ENCODE data around the gene EEF2KMT. TPM values are rescaled to one million over a fixed set of nuclear protein-coding genes. Genes with fewer than 3 reads are reported as not detected.

EEF2KMT gene
- total RNA-seq, 2 experiments from 2014 or later, result 11.5 to 18.5 TPM

DNA sequence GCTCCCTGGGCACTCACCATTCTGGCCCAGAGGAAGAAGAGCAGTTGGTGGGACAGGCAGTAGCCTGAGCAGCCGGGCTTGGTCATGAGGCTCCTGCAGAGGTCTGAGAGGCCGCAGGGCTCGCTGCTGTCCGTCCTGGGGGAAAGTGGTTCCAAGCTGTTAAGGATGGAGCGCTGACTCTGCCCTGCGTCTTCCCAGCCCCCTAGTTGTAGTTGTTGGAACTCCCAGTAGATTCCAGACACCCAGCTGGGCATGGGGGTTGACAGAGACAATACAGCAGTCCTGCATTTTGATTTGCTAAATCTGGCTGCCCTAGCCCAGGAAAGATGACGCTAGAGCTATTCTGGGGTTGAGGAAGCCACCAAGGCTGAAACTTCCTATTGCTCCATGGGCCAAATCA lies 39.1 kb downstream of the EEF2KMT start:
- BruUV-seq (replicated peaks), result no TSS peak
- Histone ChIP-seq H3K4me3 (ENCODE audit: low read depth, low read length, poor library complexity, severe bottlenecking) (no peak overlapping the region), H3K9me3 (ENCODE audit: low read length) (no peaks in the 10 kb centered on the region), H3K79me2 (ENCODE audit: insufficient read depth, low read depth, low read length) (no peaks in the 10 kb centered on the region), H3K27ac (ENCODE audit: low read depth, low read length, poor library complexity, severe bottlenecking) (no peak overlapping the region), H3K4me2 (ENCODE audit: low read length) (no peak overlapping the region), H3K9me2 (ENCODE audit: insufficient read depth, low read length) (no peaks in the 10 kb centered on the region), H2AFZ (ENCODE audit: low read length) (no peak overlapping the region), H3K4me1 (ENCODE audit: insufficient read depth, low read length, poor library complexity, severe bottlenecking) (no peaks in the 10 kb centered on the region), H3K36me3 (ENCODE audit: insufficient read depth, low read length) (no peaks in the 10 kb centered on the region), H4K20me1 (ENCODE audit: insufficient read depth, low read length) (no peaks in the 10 kb centered on the region)
- no peak for DNase-seq (ENCODE audit: low spot score)
- POLR2A ChIA-PET, result no interaction called here
- TF ChIP-seq EZH2phosphoT487 (IDR thresholded peaks at IDR 0.05; ENCODE audit: borderline replicate concordance, low read depth, low read length), result no peak
- TF ChIP-seq, protein P1, sequence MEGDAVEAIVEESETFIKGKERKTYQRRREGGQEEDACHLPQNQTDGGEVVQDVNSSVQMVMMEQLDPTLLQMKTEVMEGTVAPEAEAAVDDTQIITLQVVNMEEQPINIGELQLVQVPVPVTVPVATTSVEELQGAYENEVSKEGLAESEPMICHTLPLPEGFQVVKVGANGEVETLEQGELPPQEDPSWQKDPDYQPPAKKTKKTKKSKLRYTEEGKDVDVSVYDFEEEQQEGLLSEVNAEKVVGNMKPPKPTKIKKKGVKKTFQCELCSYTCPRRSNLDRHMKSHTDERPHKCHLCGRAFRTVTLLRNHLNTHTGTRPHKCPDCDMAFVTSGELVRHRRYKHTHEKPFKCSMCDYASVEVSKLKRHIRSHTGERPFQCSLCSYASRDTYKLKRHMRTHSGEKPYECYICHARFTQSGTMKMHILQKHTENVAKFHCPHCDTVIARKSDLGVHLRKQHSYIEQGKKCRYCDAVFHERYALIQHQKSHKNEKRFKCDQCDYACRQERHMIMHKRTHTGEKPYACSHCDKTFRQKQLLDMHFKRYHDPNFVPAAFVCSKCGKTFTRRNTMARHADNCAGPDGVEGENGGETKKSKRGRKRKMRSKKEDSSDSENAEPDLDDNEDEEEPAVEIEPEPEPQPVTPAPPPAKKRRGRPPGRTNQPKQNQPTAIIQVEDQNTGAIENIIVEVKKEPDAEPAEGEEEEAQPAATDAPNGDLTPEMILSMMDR (conservative IDR thresholded peaks at IDR 0.05; ENCODE audit: low read length), result no peak
- CTCF ChIA-PET (ENCODE audit: unreplicated experiment), result no interaction called here
- intact Hi-C loops (cut with micrococcal nuclease; ENCODE audit: unreplicated experiment), result no loop called here

DNA sequence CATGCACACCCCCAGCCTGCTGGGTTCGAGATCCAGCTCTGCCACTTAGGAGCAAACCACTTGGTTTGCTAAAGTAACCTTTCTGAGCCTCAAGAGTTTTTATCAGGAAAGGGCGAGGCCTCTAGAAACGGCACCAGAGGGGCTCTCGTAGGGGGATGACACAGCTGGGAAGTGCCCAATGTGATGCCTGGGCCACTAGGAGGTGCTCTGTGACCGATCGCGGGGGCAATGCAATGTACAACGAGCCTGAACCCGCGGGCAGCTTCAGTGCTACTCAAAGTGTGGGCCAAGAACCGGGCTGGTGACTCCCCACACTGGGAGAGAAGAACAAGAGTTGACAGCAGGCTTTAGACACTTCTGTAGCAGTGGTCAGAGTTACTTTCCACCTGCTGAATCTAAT lies 41.2 kb downstream of the EEF2KMT start:
- intact Hi-C loops (cut with micrococcal nuclease; ENCODE audit: unreplicated experiment), result loop anchor here (1.0 kb wide), 1 partner anchor 36 kb away; no protein-coding TSS in a partner anchor
- peak; percentile 45 for DNase-seq (ENCODE audit: low spot score)
- ChIA-PET POLR2A (no interaction called here), CTCF (ENCODE audit: unreplicated experiment) (no interaction called here)
- Histone ChIP-seq H4K20me1 (ENCODE audit: insufficient read depth, low read length) (no peaks in the 10 kb centered on the region), H2AFZ (ENCODE audit: low read length) (no peak overlapping the region), H3K9me2 (ENCODE audit: insufficient read depth, low read length) (no peaks in the 10 kb centered on the region), H3K4me3 (ENCODE audit: low read depth, low read length, poor library complexity, severe bottlenecking) (no peak overlapping the region), H3K9me3 (ENCODE audit: low read length) (no peaks in the 10 kb centered on the region), H3K36me3 (ENCODE audit: insufficient read depth, low read length) (no peaks in the 10 kb centered on the region), H3K4me1 (ENCODE audit: insufficient read depth, low read length, poor library complexity, severe bottlenecking) (no peaks in the 10 kb centered on the region), H3K79me2 (ENCODE audit: insufficient read depth, low read depth, low read length) (no peaks in the 10 kb centered on the region), H3K4me2 (ENCODE audit: low read length) (no peak overlapping the region), H3K27ac (ENCODE audit: low read depth, low read length, poor library complexity, severe bottlenecking) (no peak overlapping the region)
- TF ChIP-seq, protein P1 (conservative IDR thresholded peaks at IDR 0.05; ENCODE audit: low read length), result peak; percentile 78
- TF ChIP-seq EZH2phosphoT487 (IDR thresholded peaks at IDR 0.05; ENCODE audit: borderline replicate concordance, low read depth, low read length), result no peak
- no TSS peak for BruUV-seq (replicated peaks)

DNA sequence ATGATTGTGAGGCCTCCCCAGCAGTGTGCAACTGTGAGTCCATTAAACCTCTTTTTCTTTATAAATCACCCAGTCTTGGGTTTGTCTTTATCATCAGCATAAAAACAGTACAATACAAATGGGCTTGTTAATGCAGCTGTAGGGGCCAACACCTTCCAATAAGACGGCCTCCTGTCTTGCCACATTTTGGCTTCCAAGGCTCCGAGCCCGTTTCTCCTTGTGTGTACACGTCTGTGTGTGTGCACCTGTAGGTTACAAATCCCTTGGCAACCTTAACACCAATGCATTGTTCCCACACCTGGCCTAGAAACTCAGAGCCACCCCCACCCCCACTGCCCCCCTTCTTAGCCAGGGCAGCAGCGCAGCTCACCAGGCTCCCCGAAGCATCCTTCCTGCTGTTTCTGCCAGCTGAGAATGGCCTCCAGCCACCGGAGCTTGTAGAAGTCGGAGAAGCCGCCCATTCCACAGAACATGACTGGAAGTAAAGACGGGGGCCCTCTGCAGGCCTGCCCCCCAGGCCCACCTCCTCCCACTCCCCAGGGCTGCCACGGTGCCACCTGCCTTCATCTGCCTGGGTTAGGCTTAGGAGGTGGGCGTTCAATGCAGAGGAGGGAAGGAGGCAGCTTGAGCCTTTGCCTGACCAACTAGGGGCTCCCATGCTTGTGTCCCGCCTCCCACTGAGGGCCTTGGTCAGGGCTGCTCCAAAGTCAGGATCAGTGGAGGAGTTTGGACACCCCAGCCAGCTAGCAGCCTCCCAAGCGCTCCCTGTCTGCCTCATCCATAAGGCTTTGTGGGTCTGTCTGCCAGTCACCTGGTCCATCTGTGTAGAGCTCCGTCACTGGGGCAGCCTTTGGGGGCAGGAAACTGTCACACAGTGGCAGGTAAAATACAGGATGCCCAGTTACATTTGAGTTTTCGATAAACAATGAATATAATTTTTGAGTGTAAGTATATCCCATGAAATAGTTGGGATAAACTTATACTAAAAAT lies 42.4 kb downstream of the EEF2KMT start:
- ChIA-PET POLR2A (no interaction called here), CTCF (ENCODE audit: unreplicated experiment) (interaction anchor here (0.6 kb wide), 1 partner anchor 18 kb away, joined by 5 read pairs; no protein-coding TSS in a partner anchor)
- Histone ChIP-seq H3K4me2 (ENCODE audit: low read length) (no peak overlapping the region), H3K9me3 (ENCODE audit: low read length) (no peaks in the 10 kb centered on the region), H3K36me3 (ENCODE audit: insufficient read depth, low read length) (no peaks in the 10 kb centered on the region), H3K79me2 (ENCODE audit: insufficient read depth, low read depth, low read length) (no peaks in the 10 kb centered on the region), H2AFZ (ENCODE audit: low read length) (no peak overlapping the region), H4K20me1 (ENCODE audit: insufficient read depth, low read length) (no peaks in the 10 kb centered on the region), H3K27ac (ENCODE audit: low read depth, low read length, poor library complexity, severe bottlenecking) (no peak overlapping the region), H3K4me3 (ENCODE audit: low read depth, low read length, poor library complexity, severe bottlenecking) (no peak overlapping the region), H3K4me1 (ENCODE audit: insufficient read depth, low read length, poor library complexity, severe bottlenecking) (no peaks in the 10 kb centered on the region), H3K9me2 (ENCODE audit: insufficient read depth, low read length) (no peaks in the 10 kb centered on the region)
- BruUV-seq (replicated peaks), result no TSS peak
- TF ChIP-seq, protein P1 (conservative IDR thresholded peaks at IDR 0.05; ENCODE audit: low read length), result no peak
- no peak for TF ChIP-seq EZH2phosphoT487 (IDR thresholded peaks at IDR 0.05; ENCODE audit: borderline replicate concordance, low read depth, low read length)
- no peak for DNase-seq (ENCODE audit: low spot score)
- intact Hi-C loops (cut with micrococcal nuclease; ENCODE audit: unreplicated experiment), result no loop called here
